Mesendoderm (in vitro differentiated cells): ENCODE results near the gene BCO2.

Experiments used
- DNase-seq: peaks from one replicate; pipeline ENCODE4 v3.0.0; 2013
- H2AK5ac ChIP-seq: 2 replicates; pipeline ENCODE4 v1.6.1; 2013; ENCODE audit warnings: low read length, inconsistent platforms
- H2BK120ac ChIP-seq: 2 replicates; pipeline ENCODE4 v1.6.1; 2013; ENCODE audit warnings: low read depth, mild to moderate bottlenecking, low read length, moderate library complexity, mixed read lengths
- H2BK15ac ChIP-seq: replicated peaks from 2 replicates; pipeline ENCODE4 v1.6.1; 2013; ENCODE audit warnings: low read depth, mild to moderate bottlenecking, moderate library complexity
- H2BK5ac ChIP-seq: 2 replicates; pipeline ENCODE4 v1.6.1; 2013; ENCODE audit warnings: low read length, inconsistent platforms
- H3K18ac ChIP-seq: 2 replicates; pipeline ENCODE4 v1.6.1; 2013; ENCODE audit warnings: mild to moderate bottlenecking, low read length, mixed read lengths
- H3K23ac ChIP-seq: one replicate; pipeline ENCODE4 v1.6.1; 2013; ENCODE audit warnings: low read length
- H3K27ac ChIP-seq: 2 replicates; pipeline ENCODE4 v1.5.1; 2013; ENCODE audit warnings: low read depth, mild to moderate bottlenecking, inconsistent platforms, low read length, moderate library complexity
- H3K27me3 ChIP-seq: 2 replicates; pipeline ENCODE4 v1.6.1; 2013; ENCODE audit warnings: low read length, control low read depth, mild to moderate bottlenecking, inconsistent platforms; ENCODE audit not compliant: insufficient read depth, poor library complexity
- H3K36me3 ChIP-seq: 2 replicates; pipeline ENCODE4 v1.6.1; 2013; ENCODE audit warnings: low read length, inconsistent platforms; ENCODE audit not compliant: control insufficient read depth, insufficient read depth
- H3K4ac ChIP-seq: one replicate; pipeline ENCODE4 v1.6.1; 2013; ENCODE audit warnings: low read depth, mild to moderate bottlenecking, low read length, moderate library complexity
- H3K4me1 ChIP-seq: 2 replicates; pipeline ENCODE4 v1.6.1; 2013; ENCODE audit warnings: low read depth, low read length, inconsistent platforms; ENCODE audit not compliant: control insufficient read depth
- H3K4me2 ChIP-seq: 2 replicates; pipeline ENCODE4 v1.6.1; 2013; ENCODE audit warnings: low read length
- H3K4me3 ChIP-seq: 2 replicates; pipeline ENCODE4 v1.5.1; 2013; ENCODE audit warnings: mild to moderate bottlenecking, low read length
- H3K56ac ChIP-seq: one replicate; pipeline ENCODE4 v1.6.1; 2013; ENCODE audit warnings: low read length
- H3K79me1 ChIP-seq: 2 replicates; pipeline ENCODE4 v1.6.1; 2013; ENCODE audit warnings: low read length, inconsistent platforms
- H3K79me2 ChIP-seq: 2 replicates; pipeline ENCODE4 v1.6.1; 2013; ENCODE audit warnings: mild to moderate bottlenecking, low read length; ENCODE audit not compliant: control insufficient read depth, insufficient read depth
- H3K9ac ChIP-seq: 2 replicates; pipeline ENCODE4 v1.6.1; 2013; ENCODE audit warnings: low read length, inconsistent platforms
- H4K5ac ChIP-seq: one replicate; pipeline ENCODE4 v1.6.1; 2013; ENCODE audit warnings: low read length
- H4K8ac ChIP-seq: one replicate; pipeline ENCODE4 v1.6.1; 2013; ENCODE audit warnings: low read depth, mild to moderate bottlenecking, control low read depth, low read length, moderate library complexity
- WGBS: extraction: QIAGEN DNeasy Blood & Tissue Kit; methylation state at CpG from one replicate; pipeline ENCODE4 v1.1.7; 2013; ENCODE audit warnings: low lambda C conversion rate, missing lambda C conversion rate; ENCODE audit not compliant: insufficient coverage; ENCODE audit errors: extremely low coverage; 5-methylcytosine and 5-hydroxymethylcytosine counted together

Gene BCO2

GRCh38 chr11:112163875-112164685, 11.2 kb upstream of the BCO2 start, which contains the start of gene IL18:
TSS of gene IL18 (minus strand) at chr11:112164094. CDS start at chr11:112155053, 9,041 bp downstream.
- Histone ChIP-seq H3K79me1 (no peaks in the 10 kb centered on the region), H3K79me2 (no peaks in the 10 kb centered on the region), H3K36me3 (no peaks in the 10 kb centered on the region), H3K4me2 (no peak within 1 kb of the TSS), H3K4ac (no peak within 1 kb of the TSS), H3K27ac (no peak within 1 kb of the TSS), H4K5ac (no peak within 1 kb of the TSS), H3K23ac (no peak within 1 kb of the TSS), H2AK5ac (no peak within 1 kb of the TSS), H3K27me3 (no peaks in the 10 kb centered on the region), H2BK15ac (no peak within 1 kb of the TSS), H3K4me1 (no peaks in the 10 kb centered on the region), H3K9ac (no peak within 1 kb of the TSS), H3K4me3 (no peak within 1 kb of the TSS), H4K8ac (no peak within 1 kb of the TSS), H3K56ac (no peak within 1 kb of the TSS), H2BK5ac (no peak within 1 kb of the TSS), H3K18ac (no peak within 1 kb of the TSS), H2BK120ac (no peak within 1 kb of the TSS)
- no CpG with 5 or more reads among the region's 12 CpGs for WGBS
- peak; percentile 56 for DNase-seq

DNA sequence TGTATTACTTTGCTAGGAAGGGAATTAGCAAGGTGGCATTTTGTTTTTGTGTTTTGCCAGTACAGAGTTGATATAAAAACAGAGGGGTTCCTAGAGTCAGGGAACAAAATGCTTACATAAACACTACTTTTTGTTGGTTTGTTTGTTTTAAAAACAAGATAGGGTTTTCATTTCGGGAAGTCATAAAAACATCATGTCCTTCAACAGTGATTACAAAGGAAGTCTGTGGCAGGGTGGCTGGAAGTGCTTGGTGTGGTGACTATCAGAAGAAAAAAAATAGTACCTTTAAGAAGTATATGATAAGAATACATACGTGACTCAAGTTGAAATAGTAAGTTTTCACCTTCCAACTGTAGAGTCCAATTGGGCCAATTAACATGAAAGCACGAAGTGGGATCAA, 10.3 kb upstream of the BCO2 start:
- WGBS, result no CpG with 5 or more reads among the region's 3 CpGs
- Histone ChIP-seq H3K27me3 (no peaks in the 10 kb centered on the region), H3K56ac (no peak overlapping the region), H3K4me3 (no peak overlapping the region), H3K36me3 (no peaks in the 10 kb centered on the region), H3K23ac (no peak overlapping the region), H3K79me1 (no peaks in the 10 kb centered on the region), H3K27ac (no peak overlapping the region), H3K18ac (no peak overlapping the region), H2AK5ac (no peak overlapping the region), H2BK5ac (no peak overlapping the region), H3K9ac (no peak overlapping the region), H3K4me1 (no peaks in the 10 kb centered on the region), H4K8ac (no peak overlapping the region), H4K5ac (no peak overlapping the region), H3K4me2 (no peak overlapping the region), H3K4ac (no peak overlapping the region), H2BK15ac (no peak overlapping the region), H3K79me2 (no peaks in the 10 kb centered on the region), H2BK120ac (no peak overlapping the region)
- DNase-seq, result no peak

DNA sequence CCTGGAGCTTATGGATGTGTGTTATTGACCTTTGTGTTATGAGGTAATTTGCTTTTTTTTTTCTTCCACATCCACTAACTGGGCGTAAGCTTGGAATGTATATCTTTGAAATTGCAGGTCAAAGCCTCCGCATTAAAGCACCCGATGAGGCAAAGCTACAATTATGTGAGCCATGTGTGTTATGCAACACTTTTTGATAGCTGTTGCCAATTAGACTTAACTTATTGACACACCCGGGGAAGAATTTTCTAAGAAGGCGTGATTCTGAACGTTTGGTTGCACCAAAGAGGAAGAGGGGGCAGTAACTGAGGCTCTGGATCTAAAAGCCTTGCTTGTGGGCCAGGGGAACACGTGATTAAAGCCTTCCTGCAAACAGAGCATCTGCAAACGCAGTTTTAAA, 8.8 kb upstream of the BCO2 start:
- H3K4me1 ChIP-seq, result no peaks in the 10 kb centered on the region
- H3K56ac ChIP-seq, result no peak overlapping the region
- no peak overlapping the region for H3K18ac ChIP-seq
- H3K9ac ChIP-seq, result no peak overlapping the region
- H3K4me2 ChIP-seq, result no peak overlapping the region
- H3K36me3 ChIP-seq, result no peaks in the 10 kb centered on the region
- no peak overlapping the region for H4K5ac ChIP-seq
- H3K79me1 ChIP-seq, result no peaks in the 10 kb centered on the region
- no peak overlapping the region for H3K23ac ChIP-seq
- H2BK5ac ChIP-seq, result no peak overlapping the region
- no peaks in the 10 kb centered on the region for H3K79me2 ChIP-seq
- H4K8ac ChIP-seq, result no peak overlapping the region
- whole genome bisulfite sequencing, result no CpG with 5 or more reads among the region's 8 CpGs
- no peaks in the 10 kb centered on the region for H3K27me3 ChIP-seq
- no peak overlapping the region for H3K4me3 ChIP-seq
- no peak overlapping the region for H2BK120ac ChIP-seq
- no peak overlapping the region for H2BK15ac ChIP-seq
- no peak overlapping the region for H3K27ac ChIP-seq
- no peak for DNase-seq
- no peak overlapping the region for H2AK5ac ChIP-seq
- no peak overlapping the region for H3K4ac ChIP-seq

DNA sequence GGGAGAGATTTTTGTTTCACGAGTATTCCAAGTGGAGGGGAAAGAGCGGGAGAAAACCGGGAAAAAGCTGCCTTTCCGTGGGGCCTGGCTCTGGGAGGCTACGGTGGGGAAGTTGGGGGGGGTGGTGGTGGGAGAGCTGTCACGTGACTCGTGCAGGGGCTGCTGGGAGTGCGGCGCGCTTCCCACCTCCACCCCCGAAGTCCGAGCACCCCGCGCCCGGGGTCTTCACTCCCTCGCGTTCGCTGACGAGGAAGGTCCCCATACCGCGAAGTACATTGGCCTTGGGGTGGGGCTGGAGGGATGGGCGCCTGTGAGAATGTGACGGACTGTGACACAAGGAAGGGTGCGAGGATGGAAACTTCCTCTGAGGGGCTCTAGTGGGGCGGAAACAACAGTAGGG, 8.2 kb upstream of the BCO2 start, which contains the start of gene TEX12:
Gene TEX12, plus strand, starts transcription at position 228 of the 400 bp plus-strand sequence. CDS start 1,897 bp downstream, outside the sequence.
- H3K36me3 ChIP-seq, result no peaks in the 10 kb centered on the region
- H3K4me3 ChIP-seq, result no peak within 1 kb of the TSS
- no peak within 1 kb of the TSS for H3K18ac ChIP-seq
- no peaks in the 10 kb centered on the region for H3K79me1 ChIP-seq
- no peak within 1 kb of the TSS for H2BK5ac ChIP-seq
- no peak within 1 kb of the TSS for H4K5ac ChIP-seq
- H3K4ac ChIP-seq, result peak within 1 kb of the TSS; percentile 60
- H3K4me1 ChIP-seq, result no peaks in the 10 kb centered on the region
- no CpG with 5 or more reads among the region's 25 CpGs for WGBS
- DNase-seq, result no peak
- H2AK5ac ChIP-seq, result no peak within 1 kb of the TSS
- no peak within 1 kb of the TSS for H2BK15ac ChIP-seq
- no peak within 1 kb of the TSS for H3K4me2 ChIP-seq
- no peaks in the 10 kb centered on the region for H3K79me2 ChIP-seq
- no peak within 1 kb of the TSS for H3K23ac ChIP-seq
- no peak within 1 kb of the TSS for H4K8ac ChIP-seq
- H3K9ac ChIP-seq, result no peak within 1 kb of the TSS
- H2BK120ac ChIP-seq, result no peak within 1 kb of the TSS
- no peak within 1 kb of the TSS for H3K27ac ChIP-seq
- no peak within 1 kb of the TSS for H3K56ac ChIP-seq
- no peaks in the 10 kb centered on the region for H3K27me3 ChIP-seq

- no peak for DNase-seq
- Histone ChIP-seq H2BK15ac (no peak overlapping the region), H3K4me3 (no peak overlapping the region), H3K4me1 (no peaks in the 10 kb centered on the region), H3K36me3 (no peaks in the 10 kb centered on the region), H2AK5ac (no peak overlapping the region), H2BK5ac (no peak overlapping the region), H3K18ac (no peak overlapping the region), H2BK120ac (no peak overlapping the region), H3K9ac (no peak overlapping the region), H3K27me3 (no peaks in the 10 kb centered on the region), H4K5ac (no peak overlapping the region), H3K79me1 (no peaks in the 10 kb centered on the region), H3K4me2 (no peak overlapping the region), H3K4ac (no peak overlapping the region), H4K8ac (no peak overlapping the region), H3K79me2 (no peaks in the 10 kb centered on the region), H3K23ac (no peak overlapping the region), H3K56ac (no peak overlapping the region), H3K27ac (no peak overlapping the region)
- no CpG with 5 or more reads among the region's 2 CpGs for WGBS
Observed at GRCh38 chr11:112172362-112172994, 2.8 kb upstream of the BCO2 start.
